ENCODE data around the gene TRPM8. TPM values are rescaled to one million over a fixed set of nuclear protein-coding genes. Genes with fewer than 3 reads are reported as not detected.

Gene TRPM8
- total RNA-seq, 4 donors from 2014 or later, result 0.34 to 0.72 TPM; not detected in 2

DNA sequence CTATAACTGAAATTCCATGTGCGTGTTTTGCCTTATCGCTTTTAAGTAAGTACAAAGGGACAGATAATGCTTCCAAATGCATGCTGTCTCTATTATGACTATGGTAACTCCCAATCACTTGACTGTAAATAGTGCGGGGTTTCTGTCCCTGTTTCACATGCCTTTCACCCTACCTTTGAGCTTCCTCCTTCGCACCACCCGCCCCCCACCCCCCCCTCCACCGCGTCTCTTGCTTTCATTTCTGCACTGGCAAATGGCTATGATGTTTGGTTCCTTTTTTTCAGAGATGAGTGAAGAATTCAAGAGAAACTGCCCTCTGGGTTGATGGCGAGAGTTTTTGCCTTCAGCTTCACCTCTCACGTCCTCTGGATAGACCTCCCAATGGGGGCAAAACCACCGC, 108.3 kb downstream of the TRPM8 start:
- Histone ChIP-seq H3K36me3 (no peaks in the 10 kb centered on the region), H3K27me3 (no peaks in the 10 kb centered on the region), H3K4me1 (peaks cover 10% of the 10 kb centered on the region), H3K27ac (no peak overlapping the region), H3K4me3 (peak overlapping the region; percentile 35), H3K9me3 (no peaks in the 10 kb centered on the region)
- TF ChIP-seq POLR2AphosphoS5 (IDR thresholded peaks at IDR 0.05) (no peak), EP300 (IDR thresholded peaks at IDR 0.05) (no peak), POLR2A (IDR thresholded peaks at IDR 0.05) (no peak)
- TF ChIP-seq, protein P1, sequence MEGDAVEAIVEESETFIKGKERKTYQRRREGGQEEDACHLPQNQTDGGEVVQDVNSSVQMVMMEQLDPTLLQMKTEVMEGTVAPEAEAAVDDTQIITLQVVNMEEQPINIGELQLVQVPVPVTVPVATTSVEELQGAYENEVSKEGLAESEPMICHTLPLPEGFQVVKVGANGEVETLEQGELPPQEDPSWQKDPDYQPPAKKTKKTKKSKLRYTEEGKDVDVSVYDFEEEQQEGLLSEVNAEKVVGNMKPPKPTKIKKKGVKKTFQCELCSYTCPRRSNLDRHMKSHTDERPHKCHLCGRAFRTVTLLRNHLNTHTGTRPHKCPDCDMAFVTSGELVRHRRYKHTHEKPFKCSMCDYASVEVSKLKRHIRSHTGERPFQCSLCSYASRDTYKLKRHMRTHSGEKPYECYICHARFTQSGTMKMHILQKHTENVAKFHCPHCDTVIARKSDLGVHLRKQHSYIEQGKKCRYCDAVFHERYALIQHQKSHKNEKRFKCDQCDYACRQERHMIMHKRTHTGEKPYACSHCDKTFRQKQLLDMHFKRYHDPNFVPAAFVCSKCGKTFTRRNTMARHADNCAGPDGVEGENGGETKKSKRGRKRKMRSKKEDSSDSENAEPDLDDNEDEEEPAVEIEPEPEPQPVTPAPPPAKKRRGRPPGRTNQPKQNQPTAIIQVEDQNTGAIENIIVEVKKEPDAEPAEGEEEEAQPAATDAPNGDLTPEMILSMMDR (IDR thresholded peaks at IDR 0.05), result no peak
- WGBS, result 15% methylated on average over 10 of the region's 10 CpGs
- DNase-seq (ENCODE audit: low spot score in 2 of 2), result no peak

DNA sequence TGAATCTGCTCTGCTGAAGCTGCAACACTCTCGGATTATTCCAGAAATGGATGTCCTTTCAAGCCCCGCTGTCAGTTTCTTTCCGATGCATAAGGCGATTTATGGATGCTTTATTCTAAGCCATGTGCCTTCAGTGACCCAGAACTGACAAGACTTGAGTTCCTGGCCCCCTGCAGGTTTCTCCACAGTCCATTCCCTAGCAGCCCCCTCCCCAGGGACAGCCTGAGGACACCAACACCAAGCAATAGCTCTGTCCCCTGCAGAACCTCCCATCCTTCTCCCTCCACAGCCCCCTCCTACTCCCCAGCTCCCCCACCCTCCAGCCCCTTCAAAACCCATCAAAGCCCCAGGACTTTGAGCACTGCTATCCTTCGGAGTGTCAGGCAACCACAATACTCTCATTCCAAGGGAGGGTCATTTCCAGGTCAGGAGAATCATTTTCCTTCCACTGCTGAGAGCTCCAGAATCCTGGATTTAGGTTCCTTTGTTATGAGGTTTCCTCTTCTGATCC, 108.8 kb downstream of the TRPM8 start:
- Histone ChIP-seq H3K4me1 (peaks cover 10% of the 10 kb centered on the region), H3K36me3 (no peaks in the 10 kb centered on the region), H3K27me3 (no peaks in the 10 kb centered on the region), H3K4me3 (peak overlapping the region; percentile 35), H3K9me3 (no peaks in the 10 kb centered on the region), H3K27ac (no peak overlapping the region)
- no peak for DNase-seq (ENCODE audit: low spot score in 2 of 2)
- no peak for TF ChIP-seq POLR2AphosphoS5 (IDR thresholded peaks at IDR 0.05)
- TF ChIP-seq POLR2A (IDR thresholded peaks at IDR 0.05), result no peak
- TF ChIP-seq, protein P1 (IDR thresholded peaks at IDR 0.05), result no peak
- no peak for TF ChIP-seq EP300 (IDR thresholded peaks at IDR 0.05)
- WGBS, result 35% methylated on average over 5 of the region's 5 CpGs

DNA sequence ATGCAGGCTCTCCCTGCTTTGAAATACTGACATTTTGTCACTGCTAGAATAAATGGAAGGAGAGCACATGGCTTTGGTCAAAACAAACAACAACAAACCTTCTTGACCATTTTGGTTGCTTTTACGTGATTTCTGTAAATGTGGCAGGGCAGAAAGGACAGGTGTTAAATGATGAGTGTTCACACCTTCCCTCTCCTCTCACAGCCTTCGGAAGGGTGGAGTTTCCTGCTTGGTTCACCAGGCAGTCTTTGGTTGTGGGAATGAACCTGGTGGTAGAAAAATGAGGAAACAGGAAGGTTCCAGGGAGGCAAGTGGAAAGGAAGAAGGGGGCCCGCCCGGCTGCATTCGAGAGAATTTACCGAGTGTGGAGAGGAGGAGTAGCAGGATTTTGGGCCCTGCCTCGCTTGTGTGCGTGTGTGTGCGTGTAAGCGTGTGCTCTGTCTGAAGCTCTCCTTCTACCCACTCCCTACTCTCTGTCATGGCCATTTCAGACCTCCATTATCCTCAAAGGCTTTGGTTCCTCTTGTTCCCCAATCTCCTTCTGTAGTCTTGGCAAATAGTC, 109.6 kb downstream of the TRPM8 start:
- Histone ChIP-seq H3K36me3 (no peaks in the 10 kb centered on the region), H3K27me3 (no peaks in the 10 kb centered on the region), H3K4me3 (no peak overlapping the region), H3K27ac (no peak overlapping the region), H3K9me3 (no peaks in the 10 kb centered on the region), H3K4me1 (peaks cover 10% of the 10 kb centered on the region)
- WGBS, result 90% methylated on average over 10 of the region's 10 CpGs
- no peak for DNase-seq (ENCODE audit: low spot score in 2 of 2)
- TF ChIP-seq EP300 (IDR thresholded peaks at IDR 0.05) (no peak), POLR2AphosphoS5 (IDR thresholded peaks at IDR 0.05) (no peak), POLR2A (IDR thresholded peaks at IDR 0.05) (no peak)
- TF ChIP-seq, protein P1 (IDR thresholded peaks at IDR 0.05), result no peak

DNA sequence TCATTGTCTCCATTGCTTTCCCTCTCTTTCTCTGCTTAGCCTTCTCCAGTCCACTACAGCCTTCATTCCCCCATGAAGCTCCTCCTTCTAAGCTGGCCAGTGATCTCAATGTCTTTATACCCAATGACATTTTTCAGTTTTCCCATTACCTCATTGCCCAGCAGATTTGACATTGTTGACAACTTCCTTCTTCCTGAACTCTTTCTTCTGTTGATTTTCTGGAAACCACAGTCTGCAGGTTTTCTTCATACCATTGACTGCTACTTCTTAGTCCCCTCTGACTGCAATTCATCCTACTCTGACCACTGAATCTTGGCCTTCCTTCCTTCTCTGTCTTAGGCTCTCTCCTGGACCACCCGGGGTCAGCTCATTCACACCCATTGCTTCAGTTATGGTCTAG, 110.5 kb downstream of the TRPM8 start:
- H3K27me3 ChIP-seq, result no peaks in the 10 kb centered on the region
- no peak overlapping the region for H3K4me3 ChIP-seq
- H3K9me3 ChIP-seq, result no peaks in the 10 kb centered on the region
- TF ChIP-seq POLR2AphosphoS5 (IDR thresholded peaks at IDR 0.05) (no peak), POLR2A (IDR thresholded peaks at IDR 0.05) (no peak), EP300 (IDR thresholded peaks at IDR 0.05) (no peak)
- TF ChIP-seq, protein P1 (IDR thresholded peaks at IDR 0.05), result no peak
- peaks cover 10% of the 10 kb centered on the region for H3K4me1 ChIP-seq
- no peak overlapping the region for H3K27ac ChIP-seq
- DNase-seq (ENCODE audit: low spot score in 2 of 2), result no peak
- no peaks in the 10 kb centered on the region for H3K36me3 ChIP-seq
- WGBS, result 77% methylated on average over 1 of the region's 1 CpG

DNA sequence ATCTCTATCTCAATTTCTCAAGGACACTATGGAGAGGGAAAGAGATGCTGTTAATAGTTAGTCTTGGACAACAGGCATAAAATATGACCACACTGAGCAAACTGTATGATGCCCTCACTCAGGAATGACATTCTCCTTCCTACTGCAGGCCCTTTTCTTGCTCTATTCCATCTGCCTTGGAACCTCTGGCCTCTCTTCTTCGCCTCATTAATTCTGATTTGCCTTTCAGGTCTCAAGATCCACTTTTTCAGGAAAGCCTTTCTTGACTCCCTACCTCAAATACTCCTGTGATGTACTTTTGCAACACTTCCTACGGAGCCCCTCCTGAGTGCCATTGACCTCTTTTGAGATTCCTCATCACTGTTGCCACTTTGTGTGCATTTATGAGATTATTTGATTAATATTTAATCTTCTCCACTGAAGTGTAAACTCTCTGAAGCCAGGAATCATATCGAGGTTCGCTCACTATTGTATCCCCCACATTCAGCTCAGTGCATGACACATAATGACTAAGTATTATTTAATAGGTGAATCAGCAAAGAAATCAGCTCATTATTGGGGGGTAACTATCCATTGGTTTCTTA, 112.1 kb downstream of the TRPM8 start:
- Histone ChIP-seq H3K27me3 (no peaks in the 10 kb centered on the region), H3K4me1 (peaks cover 10% of the 10 kb centered on the region), H3K36me3 (no peaks in the 10 kb centered on the region), H3K9me3 (no peaks in the 10 kb centered on the region), H3K4me3 (no peak overlapping the region), H3K27ac (no peak overlapping the region)
- DNase-seq (ENCODE audit: low spot score in 2 of 2), result no peak
- TF ChIP-seq, protein P1 (IDR thresholded peaks at IDR 0.05), result no peak
- TF ChIP-seq POLR2A (IDR thresholded peaks at IDR 0.05) (no peak), EP300 (IDR thresholded peaks at IDR 0.05) (no peak), POLR2AphosphoS5 (IDR thresholded peaks at IDR 0.05) (no peak)
- WGBS, result 94% methylated on average over 4 of the region's 4 CpGs

All from suprapubic skin (tissue), 4 donors.